HL-60 (cell line): ENCODE data around the gene ARMC9.

Experiments
- DNase-seq, 2 experiments: peaks; one replicate each; pipeline ENCODE4 v3.0.0-alpha.2; 2010 to 2020; ENCODE audit warnings: low read depth in 1 of 2, low spot score in 1 of 2
- H3K27ac ChIP-seq: fragments of 250-450 bp; sonication (Bioruptor Pico); replicated peaks from 2 replicates; pipeline ENCODE4 v1.5.1; 2020; ENCODE audit warnings: mild to moderate bottlenecking, moderate library complexity
- H3K27me3 ChIP-seq: fragments of 250-450 bp; sonication (Bioruptor Pico); 2 replicates; pipeline ENCODE4 v1.5.1; 2021; ENCODE audit warnings: mild to moderate bottlenecking, moderate library complexity; ENCODE audit not compliant: insufficient read depth, poor library complexity, severe bottlenecking
- H3K4me3 ChIP-seq: replicated peaks from 2 replicates; pipeline ENCODE4 v1.5.1; 2011; ENCODE audit warnings: mild to moderate bottlenecking, control low read depth, low read length; ENCODE audit not compliant: insufficient read depth
- CTCF ChIP-seq: IDR thresholded peaks from one replicate; pipeline ENCODE4 v1.5.1; 2011; ENCODE audit warnings: low read length, control low read depth, inconsistent platforms; ENCODE audit not compliant: insufficient read depth
- GABPA ChIP-seq: IDR thresholded peaks from 2 replicates; pipeline ENCODE4 v1.6.1; 2012; ENCODE audit warnings: low read depth
- POLR2AphosphoS5 ChIP-seq: IDR thresholded peaks from 2 replicates; pipeline ENCODE4 v1.6.1; 2012; ENCODE audit warnings: low read depth
- REST ChIP-seq: IDR thresholded peaks from 2 replicates; pipeline ENCODE4 v1.6.1; 2012; ENCODE audit warnings: low read depth; ENCODE audit not compliant: insufficient replicate concordance
- SPI1 ChIP-seq: IDR thresholded peaks from 2 replicates; pipeline ENCODE4 v1.6.1; 2012; ENCODE audit warnings: low read depth, mild to moderate bottlenecking, borderline replicate concordance

The ARMC9 gene

GRCh38 chr2:231393149-231394131, 195.0 kb downstream of the ARMC9 start:
- Histone ChIP-seq H3K27ac (peak overlapping the region; percentile 96), H3K27me3 (no peaks in the 10 kb centered on the region), H3K4me3 (no peak overlapping the region)
- TF ChIP-seq CTCF (peak; percentile 9), REST (no peak)
- DNase-seq = no peak

- DNase-seq = peak in 1 of 2 experiments; percentile 61
- Histone ChIP-seq H3K4me3 (peak overlapping the region; percentile 61; the same call in 1 of the 2 replicates), H3K27ac (peak overlapping the region; percentile 96), H3K27me3 (no peaks in the 10 kb centered on the region)
- 0 out of 2 replicates have a peak, but pooled peaks have one; percentile 26 for TF ChIP-seq POLR2AphosphoS5
- no peak for TF ChIP-seq CTCF
- TF ChIP-seq GABPA = no peak
These were observed 196.0 kb downstream of the ARMC9 start for GRCh38 chr2:231394211-231395141.

- Histone ChIP-seq H3K27ac (peak within 1 kb of the TSS; percentile 96), H3K4me3 (peak within 1 kb of the TSS; percentile 61), H3K27me3 (no peaks in the 10 kb centered on the region)
- peak in 1 of 2 experiments; percentile 70 for DNase-seq
- TF ChIP-seq CTCF (no peak), GABPA (no peak), SPI1 (no peak), REST (peak; percentile 5), POLR2AphosphoS5 (peak; percentile 15; the same call in 1 of the 2 replicates)
These were observed 197.0 kb downstream of the ARMC9 start, which contains the start of gene B3GNT7 for GRCh38 chr2:231395188-231396057. B3GNT7 (plus strand) TSS chr2:231395710; CDS start chr2:231395804, 94 bp downstream.
